ENCODE measurements around the gene FFAR2.
"Not testable (repeated sequence)": the region's sequence is repeated elsewhere in the genome, so short reads cannot be mapped to it uniquely, and the experiment has no call there.

- not testable (repeated sequence) for TF ChIP-seq CTCF, POLR2A (IDR thresholded peaks at IDR 0.05)
Observed at GRCh38 chr19:35474594-35474993, 26.5 kb downstream of the FFAR2 start.
